DOHH2 (cell line): ENCODE measurements around the gene NFATC4.

Experiments
- H3F3A ChIP-seq: fragments of 200-600 bp; sonication (generic), shearing (Covaris generic); 2 replicates; pipeline ENCODE4 v1.6.0; 2016; ENCODE audit warnings: antibody characterized with exemption, mild to moderate bottlenecking; ENCODE audit not compliant: control insufficient read depth, insufficient read depth
- H3K27ac ChIP-seq: fragments of 200-600 bp; sonication (generic); 2 replicates; pipeline ENCODE4 v1.5.1; 2014; ENCODE audit warnings: low read depth, mild to moderate bottlenecking, low read length, moderate library complexity
- H3K27me3 ChIP-seq: fragments of 200-600 bp; sonication (generic); 2 replicates; pipeline ENCODE4 v1.6.1; 2014; ENCODE audit warnings: mild to moderate bottlenecking, low read length, mixed read lengths; ENCODE audit not compliant: control insufficient read depth
- H3K36me3 ChIP-seq: fragments of 200-600 bp; sonication (generic); 2 replicates; pipeline ENCODE4 v1.6.1; 2014; ENCODE audit warnings: mild to moderate bottlenecking, low read length, moderate library complexity, mixed read lengths; ENCODE audit not compliant: control insufficient read depth
- H3K4me1 ChIP-seq: fragments of 200-600 bp; sonication (generic); 2 replicates; pipeline ENCODE4 v1.6.1; 2014; ENCODE audit warnings: mild to moderate bottlenecking, low read length, mixed read lengths; ENCODE audit not compliant: control insufficient read depth
- H3K4me2 ChIP-seq: fragments of 200-600 bp; sonication (generic); 2 replicates; pipeline ENCODE4 v1.6.0; 2014; ENCODE audit warnings: mild to moderate bottlenecking, low read length, moderate library complexity
- H3K4me3 ChIP-seq: fragments of 200-600 bp; sonication (generic); 2 replicates; pipeline ENCODE4 v1.5.1; 2014; ENCODE audit warnings: mild to moderate bottlenecking, low read length, mixed read lengths
- H3K79me2 ChIP-seq: fragments of 200-600 bp; sonication (generic); 2 replicates; pipeline ENCODE4 v1.6.1; 2014; ENCODE audit warnings: mild to moderate bottlenecking, low read length, mixed read lengths; ENCODE audit not compliant: control insufficient read depth
- H3K9me2 ChIP-seq: fragments of 200-600 bp; sonication (generic); replicated peaks from 2 replicates; pipeline ENCODE4 v1.6.1; 2014; ENCODE audit warnings: mild to moderate bottlenecking, low read length, mixed read lengths; ENCODE audit not compliant: control insufficient read depth
- H3K9me3 ChIP-seq: fragments of 200-600 bp; sonication (generic); 2 replicates; pipeline ENCODE4 v1.6.1; 2014; ENCODE audit warnings: antibody characterized with exemption, low read length, mixed read lengths; ENCODE audit not compliant: control insufficient read depth, insufficient read depth
- H4K20me1 ChIP-seq: fragments of 200-600 bp; sonication (generic); 2 replicates; pipeline ENCODE4 v1.6.0; 2014; ENCODE audit warnings: low read depth, mild to moderate bottlenecking, antibody characterized with exemption, low read length, moderate library complexity; ENCODE audit not compliant: control insufficient read depth, insufficient read depth
- CTCF ChIP-seq: fragments of 200-600 bp; sonication (generic); IDR thresholded peaks from one replicate; pipeline ENCODE4 v1.5.1; 2014; ENCODE audit warnings: antibody characterized with exemption, mild to moderate bottlenecking, low read depth, low read length; ENCODE audit not compliant: poor library complexity, severe bottlenecking
- EZH2phosphoT487 ChIP-seq: fragments of 200-600 bp; sonication (generic); IDR thresholded peaks from 2 replicates; pipeline ENCODE4 v1.6.1; 2017; ENCODE audit warnings: borderline replicate concordance, mild to moderate bottlenecking, antibody characterized with exemption, low read length, moderate library complexity, mixed read lengths

NFATC4 gene

GRCh38 chr14:24408764-24409163 lies 40.8 kb downstream of the NFATC4 start:
- Histone ChIP-seq H3K4me1 (no peaks in the 10 kb centered on the region), H3K36me3 (no peaks in the 10 kb centered on the region), H3F3A (no peaks in the 10 kb centered on the region), H3K4me2 (no peak overlapping the region), H3K27me3 (peaks cover 18% of the 10 kb centered on the region), H3K4me3 (no peak overlapping the region), H3K9me3 (no peaks in the 10 kb centered on the region), H3K9me2 (no peaks in the 10 kb centered on the region), H3K27ac (no peak overlapping the region), H4K20me1 (no peaks in the 10 kb centered on the region), H3K79me2 (no peaks in the 10 kb centered on the region)
- no peak for TF ChIP-seq EZH2phosphoT487
- TF ChIP-seq CTCF = no peak

GRCh38 chr14:24409192-24409591 lies 41.2 kb downstream of the NFATC4 start:
- no peaks in the 10 kb centered on the region for H3K9me3 ChIP-seq
- H3K4me1 ChIP-seq = no peaks in the 10 kb centered on the region
- H3F3A ChIP-seq = no peaks in the 10 kb centered on the region
- no peaks in the 10 kb centered on the region for H3K79me2 ChIP-seq
- no peak overlapping the region for H3K4me3 ChIP-seq
- TF ChIP-seq EZH2phosphoT487 (no peak), CTCF (no peak)
- no peaks in the 10 kb centered on the region for H3K9me2 ChIP-seq
- H3K36me3 ChIP-seq = no peaks in the 10 kb centered on the region
- no peaks in the 10 kb centered on the region for H4K20me1 ChIP-seq
- no peak overlapping the region for H3K27ac ChIP-seq
- H3K27me3 ChIP-seq = peaks cover 14% of the 10 kb centered on the region
- H3K4me2 ChIP-seq = no peak overlapping the region

- no peaks in the 10 kb centered on the region for H3K79me2 ChIP-seq
- H3K4me2 ChIP-seq = no peak overlapping the region
- no peaks in the 10 kb centered on the region for H3F3A ChIP-seq
- H3K4me3 ChIP-seq = no peak overlapping the region
- H4K20me1 ChIP-seq = no peaks in the 10 kb centered on the region
- no peak overlapping the region for H3K27ac ChIP-seq
- no peaks in the 10 kb centered on the region for H3K4me1 ChIP-seq
- no peaks in the 10 kb centered on the region for H3K36me3 ChIP-seq
- TF ChIP-seq EZH2phosphoT487 (no peak), CTCF (no peak)
- peaks cover 9% of the 10 kb centered on the region for H3K27me3 ChIP-seq
- H3K9me2 ChIP-seq = no peaks in the 10 kb centered on the region
- no peaks in the 10 kb centered on the region for H3K9me3 ChIP-seq
Measured at GRCh38 chr14:24409956-24410355, 42.0 kb downstream of the NFATC4 start.
